ENCODE data around the gene CMC2. TPM values are rescaled to one million over a fixed set of nuclear protein-coding genes. Genes with fewer than 3 reads are reported as not detected.

The CMC2 gene
- total and polyA plus RNA-seq, 7 donors: 58.8 to 334 (median 121) TPM

- Histone ChIP-seq H3K4me3 (no peak overlapping the region), H3K9me3 (no peaks in the 10 kb centered on the region), H3K27ac (no peak overlapping the region), H3K27me3 (ENCODE audit: insufficient read depth in 3 of 3, low read length in 2 of 3) (no peaks in the 10 kb centered on the region), H3K36me3 (ENCODE audit: insufficient read depth in 1 of 2, low read depth in 1 of 2) (peaks cover 0 to 16% of the 10 kb centered on the region in 2 donors), H3K4me1 (no peaks in the 10 kb centered on the region)
- no peak for DNase-seq
- 94 to 100% (median 97%) methylated on average over 3 of the region's 3 CpGs for WGBS, 3 donors
- no peak for ATAC-seq
- intact Hi-C loops (cut with DNase I): no loop called here
- no peak for TF ChIP-seq CTCF (IDR thresholded peaks at IDR 0.05)
These were observed 37.6 kb downstream of the CMC2 start for GRCh38 chr16:80969114-80969484.

- no peak for TF ChIP-seq CTCF (IDR thresholded peaks at IDR 0.05)
- no peaks in the 10 kb centered on the region for H3K27me3 ChIP-seq (ENCODE audit: insufficient read depth in 3 of 3, low read length in 2 of 3)
- intact Hi-C loops (cut with DNase I): no loop called here
- H3K9me3 ChIP-seq: no peaks in the 10 kb centered on the region
- H3K27ac ChIP-seq: no peak overlapping the region
- H3K36me3 ChIP-seq (ENCODE audit: insufficient read depth in 1 of 2, low read depth in 1 of 2): peaks cover 0 to 16% of the 10 kb centered on the region in 2 donors
- no peak overlapping the region for H3K4me3 ChIP-seq
- DNase-seq (no peak), ATAC-seq (no peak)
- H3K4me1 ChIP-seq: no peaks in the 10 kb centered on the region
- 78 to 93% (median 82%) methylated on average over 4 of the region's 4 CpGs for whole genome bisulfite sequencing, 3 donors
These were observed 38.1 kb downstream of the CMC2 start for GRCh38 chr16:80968386-80969113.

- no peak for ATAC-seq
- no peak overlapping the region for H3K4me3 ChIP-seq
- no peak for DNase-seq
These were observed 40.1 kb downstream of the CMC2 start for GRCh38 chr16:80966617-80967016.

GRCh38 chr16:80964351-80964750, 42.3 kb downstream of the CMC2 start:
- WGBS, 3 donors: 44 to 52% (median 46%) methylated on average over 2 of the region's 2 CpGs
- Histone ChIP-seq H3K4me3 (no peak overlapping the region), H3K9me3 (peaks cover 12% of the 10 kb centered on the region), H3K4me1 (no peaks in the 10 kb centered on the region), H3K27me3 (ENCODE audit: insufficient read depth in 3 of 3, low read length in 2 of 3) (no peaks in the 10 kb centered on the region), H3K27ac (no peak overlapping the region), H3K36me3 (ENCODE audit: insufficient read depth in 1 of 2, low read depth in 1 of 2) (peaks cover 0 to 6% of the 10 kb centered on the region in 2 donors)
- TF ChIP-seq CTCF (IDR thresholded peaks at IDR 0.05): no peak
- intact Hi-C loops (cut with DNase I): no loop called here
- DNase-seq (no peak), ATAC-seq (no peak)

More at GRCh38 chr16:80966617-80967016, 40.1 kb downstream of the CMC2 start:
- 81 to 95% (median 81%) methylated on average over 4 of the region's 4 CpGs for WGBS, 3 donors
- no peak for TF ChIP-seq CTCF (IDR thresholded peaks at IDR 0.05)
- H3K9me3 ChIP-seq: no peaks in the 10 kb centered on the region
- H3K27ac ChIP-seq: no peak overlapping the region
- intact Hi-C loops (cut with DNase I): no loop called here
- H3K27me3 ChIP-seq (ENCODE audit: insufficient read depth in 3 of 3, low read length in 2 of 3): no peaks in the 10 kb centered on the region
- H3K4me1 ChIP-seq: no peaks in the 10 kb centered on the region
- peaks cover 0 to 16% of the 10 kb centered on the region in 2 donors for H3K36me3 ChIP-seq (ENCODE audit: insufficient read depth in 1 of 2, low read depth in 1 of 2)

GRCh38 chr16:80962879-80963278, 43.8 kb downstream of the CMC2 start:
- Histone ChIP-seq H3K36me3 (ENCODE audit: insufficient read depth in 1 of 2, low read depth in 1 of 2) (no peaks in the 10 kb centered on the region), H3K4me1 (no peaks in the 10 kb centered on the region), H3K4me3 (no peak overlapping the region), H3K27ac (no peak overlapping the region), H3K9me3 (peaks cover 22% of the 10 kb centered on the region), H3K27me3 (ENCODE audit: insufficient read depth in 3 of 3, low read length in 2 of 3) (no peaks in the 10 kb centered on the region)
- intact Hi-C loops (cut with DNase I): no loop called here
- no peak for DNase-seq
- ATAC-seq: no peak
- 54 to 84% (median 65%) methylated on average over 2 of the region's 2 CpGs for WGBS, 3 donors
- no peak for TF ChIP-seq CTCF (IDR thresholded peaks at IDR 0.05)
